Suppressor macrophage treated with lipopolysaccharide for 1 hour (primary cell): ENCODE results near the gene CRYBG1.

Source experiments
- DNase-seq, 3 donors: peaks; one replicate each; pipeline ENCODE4 v3.0.0-alpha.2; 2020 to 2022

CRYBG1 gene

GRCh38 chr6:106360410-106360988, at the start of gene CRYBG1:
Gene CRYBG1 (plus strand): TSS chr6:106360717. CDS start chr6:106360909, 192 bp downstream.
- DNase-seq: peak; percentile 50 to 66 (median 51)

DNA sequence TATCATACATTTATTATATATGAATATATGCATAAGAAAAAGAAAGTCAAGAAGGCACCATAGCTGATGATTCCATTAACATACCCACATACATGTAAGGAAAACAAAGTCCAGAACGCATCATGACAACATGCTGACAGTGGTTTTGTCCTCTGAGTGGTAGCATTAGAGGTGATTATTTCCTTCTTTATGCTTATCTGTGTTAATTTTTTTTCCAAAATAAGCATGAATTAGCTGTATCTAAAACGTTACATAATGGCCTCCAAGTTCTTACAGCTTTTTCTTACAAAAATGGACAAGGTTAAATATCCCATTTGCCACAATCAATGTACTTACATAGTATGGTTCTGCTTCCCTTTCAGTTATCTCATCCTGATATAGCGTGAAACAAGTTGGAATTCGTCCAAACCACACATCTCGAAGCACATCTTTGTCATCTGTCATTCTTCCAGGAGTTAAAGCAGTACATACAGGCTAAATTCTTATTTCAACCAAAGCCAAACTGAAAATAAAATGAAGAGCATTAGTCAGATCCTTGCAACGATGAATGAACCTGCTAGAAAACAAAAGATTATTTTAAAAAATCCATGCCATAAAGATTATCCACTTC, 44.6 kb upstream of the CRYBG1 start:
- peak in 2 of 3 donors; percentile 17 to 23 for DNase-seq

DNA sequence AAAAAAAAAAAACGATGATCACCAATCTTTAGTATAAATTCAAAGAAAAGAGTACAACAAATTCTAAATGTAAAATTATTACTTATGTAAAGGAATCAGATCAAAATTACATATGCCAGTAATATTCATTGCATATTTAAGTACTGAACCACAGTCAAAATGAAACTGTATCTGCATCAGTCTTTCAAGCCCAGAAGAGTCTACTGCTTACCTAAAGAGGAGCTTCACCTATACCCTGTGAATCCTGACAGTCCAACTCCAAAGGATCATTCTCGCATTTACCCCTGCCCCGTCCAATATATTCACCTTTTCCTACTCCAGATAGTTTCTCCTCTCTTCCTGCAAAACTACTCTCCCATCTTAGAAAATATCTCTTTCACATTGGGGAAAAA, 44.1 kb upstream of the CRYBG1 start:
- no peak for DNase-seq

- DNase-seq: no peak
Observed at GRCh38 chr6:106318061-106318460, 42.5 kb upstream of the CRYBG1 start.

DNA sequence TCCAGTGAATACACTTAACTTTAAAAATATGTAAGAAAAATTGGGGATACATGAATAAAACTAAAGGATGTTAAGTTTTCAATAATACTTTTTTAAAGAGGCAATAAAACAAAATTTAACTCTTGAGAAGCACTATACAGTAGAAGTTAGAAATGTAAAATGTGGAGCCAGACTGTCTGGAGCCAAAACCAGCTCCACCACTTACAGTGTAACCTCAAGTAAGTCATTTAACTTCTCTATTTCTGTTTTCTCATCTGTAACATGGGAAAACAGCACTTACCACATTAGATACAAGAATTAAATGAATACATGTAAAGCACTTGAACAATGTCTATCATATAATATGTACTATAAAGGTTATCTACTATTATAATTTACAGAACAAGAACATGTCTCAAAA, 41.7 kb upstream of the CRYBG1 start:
- peak in 2 of 3 donors; percentile 17 to 23 for DNase-seq

DNA sequence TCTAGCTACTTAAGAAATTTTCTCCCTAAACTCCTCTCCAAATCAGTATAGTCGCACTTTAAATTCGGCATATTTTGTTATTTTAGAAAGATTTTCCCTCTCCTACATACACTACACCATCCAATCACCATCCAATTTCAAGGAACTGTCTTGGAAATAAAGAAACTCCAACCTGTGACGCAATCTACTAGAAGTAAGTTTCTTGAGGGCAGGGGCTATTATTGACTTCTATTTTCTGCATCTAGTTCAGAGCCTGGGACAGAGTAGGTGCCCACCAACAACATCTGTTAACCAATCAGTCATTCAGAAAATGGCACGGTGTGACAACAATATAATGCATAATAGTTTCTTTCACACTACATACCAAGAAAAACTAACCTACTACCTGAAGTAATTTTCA, 38.6 kb upstream of the CRYBG1 start:
- no peak for DNase-seq

GRCh38 chr6:106324726-106325335, 35.7 kb upstream of the CRYBG1 start:
- DNase-seq: peak; percentile 5 to 29 (median 17)

DNA sequence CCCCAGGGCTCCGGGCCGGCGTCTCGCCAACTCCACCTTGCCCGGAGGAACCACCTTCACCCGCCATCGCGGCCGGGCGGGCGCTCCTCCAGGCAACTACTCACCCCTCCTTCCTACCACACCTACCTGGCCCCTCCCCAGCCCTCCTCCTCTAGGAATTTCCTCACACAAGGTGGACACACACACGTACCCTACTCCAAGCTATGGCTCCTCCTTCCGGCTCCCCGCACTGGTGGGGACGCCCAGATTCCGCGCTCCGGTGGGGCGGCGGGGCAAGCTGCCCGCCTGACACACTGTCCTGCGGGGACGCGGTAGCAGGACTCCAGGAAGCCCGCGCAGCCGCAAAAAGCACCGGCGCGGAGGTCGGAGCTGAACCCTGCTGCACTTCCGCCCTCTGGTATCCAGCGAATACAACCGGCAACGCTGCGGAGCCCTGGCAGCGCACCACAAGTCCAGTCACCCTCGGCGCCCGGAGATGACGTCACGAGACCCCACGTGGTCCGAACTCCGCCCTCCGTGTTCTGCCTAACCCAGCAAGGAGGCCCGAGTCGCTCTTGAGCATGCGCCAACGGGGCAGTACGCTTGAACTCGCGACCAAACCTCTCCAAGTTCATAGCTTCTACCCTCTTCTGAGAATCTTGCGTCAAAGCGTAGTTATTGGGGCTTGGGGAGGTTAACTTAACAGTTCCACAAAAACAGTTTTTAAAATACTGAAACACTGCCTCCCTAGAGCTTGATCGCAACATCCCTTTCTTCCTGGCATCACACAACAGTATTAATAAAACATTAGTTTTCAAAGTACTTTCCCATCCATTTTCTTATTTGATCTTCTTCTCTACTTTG, 35.0 kb upstream of the CRYBG1 start, which contains the start of gene ATG5:
Gene ATG5 (minus strand): TSS at position 425 of the 843 bp plus-strand sequence. CDS start 9,552 bp downstream, outside the sequence.
- DNase-seq: peak; percentile 100

DNA sequence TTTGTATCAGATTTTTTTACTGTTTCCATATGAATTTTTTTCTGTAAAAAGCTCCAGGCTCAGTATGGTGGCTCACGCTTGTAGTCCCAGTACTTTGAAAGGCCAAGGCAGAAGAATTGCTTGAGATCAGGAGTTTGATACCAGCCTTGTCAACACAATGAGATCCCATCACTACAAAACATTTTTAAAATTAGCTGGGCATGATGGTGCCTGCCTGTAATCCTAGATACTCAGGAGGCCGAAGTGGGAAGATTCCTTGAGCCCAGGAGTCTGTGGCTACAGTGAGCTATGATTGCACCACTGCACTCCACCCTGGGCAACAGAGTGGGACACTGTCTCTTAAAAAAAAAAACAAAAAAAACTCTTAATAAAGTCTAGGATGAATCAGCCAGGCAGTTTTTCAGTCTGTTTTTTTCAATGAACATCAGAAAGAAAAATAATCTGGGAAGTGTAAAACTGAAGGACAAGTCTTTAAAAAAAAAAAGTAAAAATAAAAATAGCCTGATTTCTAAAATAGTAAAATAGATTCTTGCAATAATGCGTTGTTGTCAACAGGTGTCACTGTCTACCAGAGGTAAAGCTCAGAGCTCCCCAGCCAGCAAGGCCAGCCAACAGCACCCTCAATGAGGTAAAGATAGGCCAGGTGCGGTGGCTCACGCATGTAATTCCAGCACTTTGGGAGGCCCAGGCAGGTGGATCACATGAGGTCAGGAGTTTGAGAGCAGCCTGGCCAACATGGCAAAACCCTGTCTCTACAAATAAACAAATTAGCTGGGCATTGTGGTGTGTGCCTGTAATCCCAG, 25.7 kb upstream of the CRYBG1 start:
- peak; percentile 47 to 74 (median 68) for DNase-seq

GRCh38 chr6:106339334-106340029, 21.0 kb upstream of the CRYBG1 start:
- DNase-seq: peak; percentile 80 to 86 (median 82)

DNA sequence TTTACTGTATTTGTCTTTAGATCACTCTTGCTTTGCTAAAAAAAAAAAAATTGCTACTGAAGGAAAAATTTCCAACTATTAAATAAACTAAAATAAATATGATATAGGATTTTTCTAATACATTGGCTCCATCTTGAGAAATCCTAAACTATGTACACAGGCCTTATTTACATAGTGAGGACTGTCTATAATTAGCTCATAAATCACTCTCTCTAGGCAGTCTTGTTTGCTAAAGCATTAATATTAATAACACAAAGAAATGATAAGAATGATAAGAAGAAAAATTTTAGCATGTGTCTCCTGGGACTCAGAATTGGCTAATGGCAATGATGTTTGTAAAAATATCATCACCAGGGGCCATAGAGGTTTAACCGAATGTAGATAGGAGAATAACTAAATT, 13.3 kb upstream of the CRYBG1 start:
- DNase-seq: no peak

DNA sequence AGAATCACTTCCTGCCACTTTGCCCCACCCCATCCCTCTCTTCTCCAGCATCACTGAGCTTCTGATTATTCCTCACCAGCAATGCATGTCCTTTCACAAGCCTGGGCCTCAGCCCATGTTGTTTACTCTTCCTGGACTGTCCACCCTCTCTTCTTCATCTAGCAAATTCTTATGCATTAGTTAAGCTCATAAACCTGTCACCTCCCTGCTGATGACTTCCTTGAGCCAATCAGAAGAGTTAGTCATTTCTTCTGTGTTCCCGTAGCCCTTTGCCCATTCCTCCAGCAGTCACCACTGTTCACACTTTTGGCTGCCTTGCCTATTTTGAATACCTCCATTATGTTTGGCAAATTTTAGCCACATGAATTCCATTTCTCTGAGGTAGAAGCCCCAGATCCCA, 4.1 kb upstream of the CRYBG1 start:
- DNase-seq: no peak

GRCh38 chr6:106359959-106360409, 533 bp upstream of the CRYBG1 start:
- DNase-seq: no peak

- DNase-seq: peak; percentile 65 to 71 (median 69)
Observed at GRCh38 chr6:106360989-106361430, 493 bp downstream of the CRYBG1 start.

- DNase-seq: no peak
Observed at GRCh38 chr6:106363401-106364138, 3.1 kb downstream of the CRYBG1 start.

DNA sequence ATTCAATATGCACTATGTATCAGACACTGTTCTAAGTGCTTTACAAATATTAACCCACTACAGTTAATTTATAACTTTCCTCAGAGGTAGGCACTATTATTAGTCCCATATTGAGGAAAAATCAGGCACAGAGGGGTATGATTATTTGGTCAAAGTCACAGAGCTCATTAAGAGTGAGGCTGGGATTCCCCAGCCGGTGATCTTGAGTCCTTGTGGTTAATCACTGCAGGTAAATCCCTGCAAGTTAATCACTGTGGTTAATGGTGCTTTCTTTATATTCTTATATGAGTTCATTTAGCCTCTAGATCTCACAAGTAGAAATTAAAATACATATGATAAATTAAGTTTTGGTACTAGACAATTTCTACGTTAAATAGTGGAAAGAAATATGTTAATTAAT, 9.2 kb downstream of the CRYBG1 start:
- DNase-seq: no peak

DNA sequence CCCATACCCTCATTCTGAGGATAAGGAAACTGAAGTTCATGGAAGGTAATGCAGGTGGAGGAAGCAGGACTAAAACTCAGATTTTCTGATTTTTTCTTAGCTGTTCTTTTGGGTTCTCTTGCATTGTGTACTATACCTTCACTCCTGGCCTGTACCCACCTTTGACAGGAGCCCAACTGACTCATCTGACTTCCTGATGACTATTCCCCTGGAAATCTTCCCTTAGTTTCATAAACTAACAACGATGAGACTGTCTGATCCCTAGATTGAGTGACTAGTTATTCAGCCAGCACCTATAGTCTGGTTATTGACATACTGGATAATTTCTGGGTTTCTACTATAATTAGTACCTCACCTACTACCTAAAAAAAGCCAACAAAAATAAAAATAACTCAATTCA, 10.1 kb downstream of the CRYBG1 start:
- DNase-seq: no peak

DNA sequence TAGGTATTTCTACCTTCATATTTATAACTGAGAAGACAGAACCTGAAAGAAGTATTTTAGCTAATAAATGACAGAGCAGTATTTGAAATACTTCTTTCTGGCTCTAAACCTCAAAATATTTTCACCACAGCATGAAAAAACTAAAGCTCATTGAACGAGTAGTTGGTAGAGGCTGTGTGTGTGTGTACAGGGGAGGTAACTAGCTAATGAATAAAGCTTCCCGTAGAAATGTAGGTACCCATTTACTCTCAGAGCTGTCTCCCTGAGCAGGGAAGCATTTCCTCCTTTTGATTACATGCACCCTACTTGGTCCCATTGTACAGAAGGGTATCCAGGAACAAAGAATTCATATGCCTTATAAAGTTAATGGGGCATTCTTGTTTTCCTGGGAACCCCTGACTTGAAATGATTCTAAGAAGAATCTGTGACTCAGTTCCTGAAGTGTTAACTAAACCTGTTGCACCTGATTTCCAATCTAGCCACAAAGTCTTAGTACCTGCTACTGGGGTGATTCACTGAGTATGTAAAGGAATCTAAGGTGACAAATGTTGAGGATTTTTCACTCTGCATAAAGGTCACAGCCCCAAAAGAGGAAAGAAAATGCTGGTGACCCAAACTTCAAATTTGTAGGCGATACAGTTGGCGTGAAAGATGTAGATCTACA, 12.5 kb downstream of the CRYBG1 start:
- DNase-seq: no peak

- DNase-seq: no peak
Observed at GRCh38 chr6:106373502-106374239, 13.2 kb downstream of the CRYBG1 start.
